ENCODE measurements around the gene LHX4.

GRCh38 chr1:180274221-180274620 is 44.2 kb downstream of the LHX4 start:
- TF ChIP-seq, protein P1, sequence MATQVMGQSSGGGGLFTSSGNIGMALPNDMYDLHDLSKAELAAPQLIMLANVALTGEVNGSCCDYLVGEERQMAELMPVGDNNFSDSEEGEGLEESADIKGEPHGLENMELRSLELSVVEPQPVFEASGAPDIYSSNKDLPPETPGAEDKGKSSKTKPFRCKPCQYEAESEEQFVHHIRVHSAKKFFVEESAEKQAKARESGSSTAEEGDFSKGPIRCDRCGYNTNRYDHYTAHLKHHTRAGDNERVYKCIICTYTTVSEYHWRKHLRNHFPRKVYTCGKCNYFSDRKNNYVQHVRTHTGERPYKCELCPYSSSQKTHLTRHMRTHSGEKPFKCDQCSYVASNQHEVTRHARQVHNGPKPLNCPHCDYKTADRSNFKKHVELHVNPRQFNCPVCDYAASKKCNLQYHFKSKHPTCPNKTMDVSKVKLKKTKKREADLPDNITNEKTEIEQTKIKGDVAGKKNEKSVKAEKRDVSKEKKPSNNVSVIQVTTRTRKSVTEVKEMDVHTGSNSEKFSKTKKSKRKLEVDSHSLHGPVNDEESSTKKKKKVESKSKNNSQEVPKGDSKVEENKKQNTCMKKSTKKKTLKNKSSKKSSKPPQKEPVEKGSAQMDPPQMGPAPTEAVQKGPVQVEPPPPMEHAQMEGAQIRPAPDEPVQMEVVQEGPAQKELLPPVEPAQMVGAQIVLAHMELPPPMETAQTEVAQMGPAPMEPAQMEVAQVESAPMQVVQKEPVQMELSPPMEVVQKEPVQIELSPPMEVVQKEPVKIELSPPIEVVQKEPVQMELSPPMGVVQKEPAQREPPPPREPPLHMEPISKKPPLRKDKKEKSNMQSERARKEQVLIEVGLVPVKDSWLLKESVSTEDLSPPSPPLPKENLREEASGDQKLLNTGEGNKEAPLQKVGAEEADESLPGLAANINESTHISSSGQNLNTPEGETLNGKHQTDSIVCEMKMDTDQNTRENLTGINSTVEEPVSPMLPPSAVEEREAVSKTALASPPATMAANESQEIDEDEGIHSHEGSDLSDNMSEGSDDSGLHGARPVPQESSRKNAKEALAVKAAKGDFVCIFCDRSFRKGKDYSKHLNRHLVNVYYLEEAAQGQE (IDR thresholded peaks at IDR 0.05; ENCODE audit: low read depth) = no peak
- no peak for TF ChIP-seq TCF12 (IDR thresholded peaks at IDR 0.05; ENCODE audit: low read depth)
- TF ChIP-seq EP300 (IDR thresholded peaks at IDR 0.05; ENCODE audit: borderline replicate concordance) = no peak
- TF ChIP-seq MAX (IDR thresholded peaks at IDR 0.05) = no peak
- TF ChIP-seq RAD21 (IDR thresholded peaks at IDR 0.05; ENCODE audit: low read depth) = no peak
- no peak for TF ChIP-seq TAF1 (IDR thresholded peaks at IDR 0.05; ENCODE audit: low read depth)

Data from Ishikawa (cell line).